A673 (cell line): Measurements from ENCODE around the gene RELL2. TPM values are rescaled to one million over a fixed set of nuclear protein-coding genes. Genes with fewer than 3 reads are reported as not detected.
A peak's percentile ranks its signal among the peaks of the same experiment; 100 is the strongest.

Source experiments
- BruUV-seq: library from RNA; stranded (reverse); fragments of 400-500 nt; replicated peaks from 2 replicates; lab custom pipeline; 2021; lab: Mats Ljungman, UMichigan
- CTCF ChIA-PET: fragments of 300-600 bp; sonication (Branson Sonifier 250); formaldehyde crosslinking; loops from one replicate; lab custom pipeline; 2022; ENCODE audit warnings: antibody characterized with exemption; lab: Charles Lee
- POLR2A ChIA-PET: fragments of 300-600 bp; sonication (Branson Sonifier 250); formaldehyde crosslinking; loops from one replicate; lab custom pipeline; 2022; ENCODE audit warnings: antibody characterized with exemption; ENCODE audit not compliant: low non-redundant PET; lab: Charles Lee
- DNase-seq: peaks from one replicate; pipeline ENCODE4 v3.0.0-alpha.2; 2015; ENCODE audit warnings: low spot score
- H3K27ac ChIP-seq: fragments of 200-600 bp; sonication (generic); 2 replicates; pipeline ENCODE4 v1.5.1; 2016; ENCODE audit warnings: mixed run types, low read depth, mild to moderate bottlenecking, mixed read lengths, antibody characterized with exemption, low read length; ENCODE audit not compliant: poor library complexity, severe bottlenecking
- H3K27me3 ChIP-seq: fragments of 200-600 bp; sonication (generic); replicated peaks from 2 replicates; pipeline ENCODE4 v1.6.1; 2017; ENCODE audit warnings: mixed run types, low read depth, mild to moderate bottlenecking, mixed read lengths, antibody characterized with exemption, low read length; ENCODE audit not compliant: insufficient read depth, poor library complexity
- H3K36me3 ChIP-seq: fragments of 200-600 bp; sonication (generic); 2 replicates; pipeline ENCODE4 v1.6.1; 2016; ENCODE audit warnings: mixed run types, mild to moderate bottlenecking, mixed read lengths, antibody characterized with exemption, low read length; ENCODE audit not compliant: insufficient read depth, poor library complexity, severe bottlenecking
- H3K4me1 ChIP-seq: fragments of 200-600 bp; sonication (generic); 2 replicates; pipeline ENCODE4 v1.6.1; 2017; ENCODE audit warnings: mixed run types, mild to moderate bottlenecking, mixed read lengths, antibody characterized with exemption, low read length; ENCODE audit not compliant: insufficient read depth, poor library complexity, severe bottlenecking
- H3K4me3 ChIP-seq: fragments of 200-600 bp; sonication (generic); 2 replicates; pipeline ENCODE4 v1.5.1; 2016; ENCODE audit warnings: low read depth, mixed run types, mild to moderate bottlenecking, mixed read lengths, low read length; ENCODE audit not compliant: poor library complexity, severe bottlenecking
- H3K9me3 ChIP-seq: fragments of 200-600 bp; sonication (generic); 2 replicates; pipeline ENCODE4 v1.6.1; 2016; ENCODE audit warnings: mixed run types, low read depth, mild to moderate bottlenecking, mixed read lengths, antibody characterized with exemption, low read length; ENCODE audit not compliant: poor library complexity, severe bottlenecking
- EZH2 ChIP-seq: fragments of 200-600 bp; sonication (generic); IDR thresholded peaks from 2 replicates; pipeline ENCODE4 v1.6.1; 2017; ENCODE audit warnings: borderline replicate concordance, low read depth, mild to moderate bottlenecking, mixed read lengths, antibody characterized with exemption, low read length; ENCODE audit not compliant: poor library complexity, severe bottlenecking
- intact Hi-C: fragments of 100-400 bp; cut with micrococcal nuclease; formaldehyde crosslinking; loops from one replicate; pipeline ENCODE4 v1.10.0; 2022; ENCODE audit not compliant: unreplicated experiment
- total RNA-seq: library from RNA; stranded (reverse); gene quantifications from 2 replicates; pipeline ENCODE4 v1.2.3, GENCODE V29; 2021
- TF ChIP-seq, protein P1 (sequence below): fragments of 300-800, 200-600 bp; sonication (generic); conservative IDR thresholded peaks from 2 replicates; pipeline ENCODE4 v1.5.1; 2017; ENCODE audit warnings: low read depth, mild to moderate bottlenecking, antibody characterized with exemption, low read length, moderate library complexity, mixed read lengths

The RELL2 gene
- total RNA-seq, 1 experiment from 2014 or later: 4.7 TPM

DNA sequence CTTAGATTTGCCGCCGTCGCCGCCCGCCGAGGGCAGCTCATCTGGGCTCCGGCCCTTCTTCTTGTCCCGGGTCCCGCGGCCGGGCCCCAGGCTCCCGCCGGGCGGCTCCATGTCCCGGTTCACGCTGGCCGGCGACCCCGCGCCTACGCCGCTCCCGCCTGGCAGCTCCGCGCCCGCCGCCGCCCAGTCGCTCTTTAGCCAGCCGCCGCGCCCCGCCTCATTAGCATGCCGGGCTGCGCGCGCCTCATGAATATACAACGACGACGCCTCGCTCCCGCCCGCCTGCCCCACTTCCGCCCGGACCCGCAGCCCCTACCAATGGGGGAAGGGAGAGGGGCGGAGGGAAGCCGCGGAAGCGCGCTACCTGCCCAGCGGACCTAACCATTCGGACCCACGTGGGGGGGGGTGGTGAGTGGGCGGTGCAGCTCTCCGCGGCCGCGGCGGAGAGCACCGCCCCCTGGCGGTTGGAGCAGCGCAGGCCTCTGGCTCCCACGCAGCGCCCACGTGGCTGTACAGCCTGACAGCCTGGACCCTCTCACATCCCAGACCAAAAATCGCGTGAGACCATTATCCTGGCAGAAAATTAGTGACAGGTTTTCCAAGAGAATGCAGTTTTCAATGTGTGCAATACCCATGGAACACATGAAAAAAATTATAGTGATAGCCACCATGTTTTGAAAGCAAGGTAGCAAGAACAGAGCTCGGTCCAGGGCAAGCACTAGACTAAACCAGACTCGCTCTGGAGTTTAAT lies 17.8 kb upstream of the RELL2 start, which contains the start of gene DIAPH1:
Gene DIAPH1, minus strand, starts transcription at position 197 of the 751 bp plus-strand sequence. Its CDS starts 86 bp downstream, at position 111.
- no peaks in the 10 kb centered on the region for H3K27me3 ChIP-seq
- H3K4me1 ChIP-seq: peaks cover 26% of the 10 kb centered on the region
- H3K27ac ChIP-seq: peak within 1 kb of the TSS; percentile 90
- peak; percentile 99 for DNase-seq
- intact Hi-C loops: loop anchor here (1.0 kb wide), 1 partner anchor 27 kb away; no protein-coding TSS in a partner anchor
- CTCF ChIA-PET: interaction anchor here (0.5 to 1.9 kb wide), 14 partner anchors 10 to 436 kb away, joined by 3 to 50 read pairs (median 4); partner anchors contain the start of genes HDAC3, PCDHB16 and RELL2
- no peaks in the 10 kb centered on the region for H3K9me3 ChIP-seq
- BruUV-seq: no TSS peak
- peaks cover 36% of the 10 kb centered on the region for H3K36me3 ChIP-seq
- peak within 1 kb of the TSS; percentile 92 for H3K4me3 ChIP-seq
- TF ChIP-seq, protein P1, sequence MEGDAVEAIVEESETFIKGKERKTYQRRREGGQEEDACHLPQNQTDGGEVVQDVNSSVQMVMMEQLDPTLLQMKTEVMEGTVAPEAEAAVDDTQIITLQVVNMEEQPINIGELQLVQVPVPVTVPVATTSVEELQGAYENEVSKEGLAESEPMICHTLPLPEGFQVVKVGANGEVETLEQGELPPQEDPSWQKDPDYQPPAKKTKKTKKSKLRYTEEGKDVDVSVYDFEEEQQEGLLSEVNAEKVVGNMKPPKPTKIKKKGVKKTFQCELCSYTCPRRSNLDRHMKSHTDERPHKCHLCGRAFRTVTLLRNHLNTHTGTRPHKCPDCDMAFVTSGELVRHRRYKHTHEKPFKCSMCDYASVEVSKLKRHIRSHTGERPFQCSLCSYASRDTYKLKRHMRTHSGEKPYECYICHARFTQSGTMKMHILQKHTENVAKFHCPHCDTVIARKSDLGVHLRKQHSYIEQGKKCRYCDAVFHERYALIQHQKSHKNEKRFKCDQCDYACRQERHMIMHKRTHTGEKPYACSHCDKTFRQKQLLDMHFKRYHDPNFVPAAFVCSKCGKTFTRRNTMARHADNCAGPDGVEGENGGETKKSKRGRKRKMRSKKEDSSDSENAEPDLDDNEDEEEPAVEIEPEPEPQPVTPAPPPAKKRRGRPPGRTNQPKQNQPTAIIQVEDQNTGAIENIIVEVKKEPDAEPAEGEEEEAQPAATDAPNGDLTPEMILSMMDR: peak; percentile 99
- TF ChIP-seq EZH2: no peak
- POLR2A ChIA-PET: interaction anchor here (1.2 kb wide), 1 partner anchor 27 kb away, joined by 3 read pairs; no protein-coding TSS in a partner anchor

DNA sequence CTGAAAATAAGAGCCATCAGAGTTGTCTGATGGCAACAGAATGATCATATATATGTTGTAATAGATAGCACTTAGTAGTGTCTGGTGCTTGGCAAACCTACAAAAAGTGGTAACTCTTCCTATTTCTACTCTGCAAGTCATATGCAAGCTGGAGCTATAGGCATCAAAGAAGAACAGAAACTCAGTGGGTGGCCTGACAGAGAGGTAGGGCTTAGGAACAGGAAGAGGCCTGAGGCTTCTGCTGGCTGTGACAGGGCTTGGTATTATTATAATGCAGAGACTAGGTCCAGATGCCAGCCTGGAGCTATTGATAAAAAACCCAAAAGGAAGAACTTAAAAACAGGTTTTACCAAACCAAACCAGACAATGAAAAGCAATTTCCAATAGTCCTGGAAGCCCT lies 13.6 kb upstream of the RELL2 start:
- CTCF ChIA-PET: interaction anchor here (0.5 kb wide), 1 partner anchor 31 kb away, joined by 3 read pairs; no protein-coding TSS in a partner anchor
- no peak for DNase-seq
- Histone ChIP-seq H3K4me1 (peaks cover 4% of the 10 kb centered on the region), H3K27ac (no peak overlapping the region), H3K36me3 (peaks cover 61% of the 10 kb centered on the region), H3K27me3 (no peaks in the 10 kb centered on the region), H3K4me3 (no peak overlapping the region), H3K9me3 (no peaks in the 10 kb centered on the region)
- no TSS peak for BruUV-seq
- POLR2A ChIA-PET: no interaction called here
- TF ChIP-seq EZH2: no peak
- TF ChIP-seq, protein P1: no peak
- intact Hi-C loops: no loop called here

DNA sequence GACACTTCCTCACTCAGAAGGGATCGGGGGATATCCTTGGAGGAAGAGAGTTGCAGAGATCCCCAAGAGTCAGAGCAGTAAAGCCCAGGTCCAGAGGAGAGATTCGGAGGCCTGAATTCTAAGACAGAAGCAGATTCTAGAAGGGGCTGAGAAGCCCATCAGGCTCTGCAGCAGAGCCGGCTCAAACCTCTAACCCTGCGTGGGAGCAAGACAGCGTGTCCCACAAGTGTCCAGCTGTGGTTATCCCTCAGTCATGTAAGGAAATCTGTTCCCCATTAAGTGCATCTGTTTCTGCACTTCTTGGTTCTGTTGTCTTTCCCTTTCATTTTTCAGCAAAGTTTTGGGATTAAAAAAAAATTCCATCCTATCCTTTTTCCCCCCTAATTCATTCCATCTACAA lies 13.2 kb upstream of the RELL2 start:
- ChIA-PET CTCF (no interaction called here), POLR2A (no interaction called here)
- Histone ChIP-seq H3K27me3 (no peaks in the 10 kb centered on the region), H3K4me3 (no peak overlapping the region), H3K27ac (no peak overlapping the region), H3K4me1 (peaks cover 4% of the 10 kb centered on the region), H3K36me3 (peaks cover 65% of the 10 kb centered on the region), H3K9me3 (no peaks in the 10 kb centered on the region)
- no TSS peak for BruUV-seq
- DNase-seq: no peak
- intact Hi-C loops: no loop called here
- no peak for TF ChIP-seq EZH2
- TF ChIP-seq, protein P1: no peak
